GM19372 (cell line): ENCODE measurements around the gene FOXC1.

Experiments
- ATAC-seq: cut with Tn5 transposase; IDR thresholded peaks from one replicate; pipeline ENCODE4 v1.9.1; 2021; ENCODE audit warnings: mild to moderate bottlenecking, low read depth, moderate library complexity; ENCODE audit not compliant: unreplicated experiment

FOXC1 gene

GRCh38 chr6:1597121-1597744 is 12.5 kb upstream of the FOXC1 start:
- no peak for ATAC-seq

- no peak for ATAC-seq
Observed at GRCh38 chr6:1597924-1598323, 11.8 kb upstream of the FOXC1 start.

DNA sequence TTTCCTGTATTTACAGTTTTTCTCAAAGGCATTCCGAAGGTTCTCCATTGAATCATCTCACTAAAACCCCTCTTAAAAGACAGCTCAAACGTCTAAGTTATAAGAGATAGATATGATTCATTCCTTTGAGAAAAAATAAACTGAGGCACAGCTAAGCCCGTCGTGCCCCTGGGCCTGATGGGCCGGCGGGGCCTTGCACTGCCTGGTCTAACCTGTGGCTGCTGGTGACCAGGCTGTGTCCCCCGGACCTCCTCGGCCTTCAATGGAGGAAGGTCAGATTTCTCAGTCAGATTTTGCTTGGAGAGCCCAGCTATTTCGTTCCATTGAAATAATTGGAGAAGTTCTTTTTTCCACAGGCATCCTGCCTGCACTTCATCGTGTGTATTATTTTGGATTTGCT is 11.3 kb upstream of the FOXC1 start:
- no peak for ATAC-seq

GRCh38 chr6:1598886-1599285 is 10.8 kb upstream of the FOXC1 start:
- ATAC-seq = no peak

DNA sequence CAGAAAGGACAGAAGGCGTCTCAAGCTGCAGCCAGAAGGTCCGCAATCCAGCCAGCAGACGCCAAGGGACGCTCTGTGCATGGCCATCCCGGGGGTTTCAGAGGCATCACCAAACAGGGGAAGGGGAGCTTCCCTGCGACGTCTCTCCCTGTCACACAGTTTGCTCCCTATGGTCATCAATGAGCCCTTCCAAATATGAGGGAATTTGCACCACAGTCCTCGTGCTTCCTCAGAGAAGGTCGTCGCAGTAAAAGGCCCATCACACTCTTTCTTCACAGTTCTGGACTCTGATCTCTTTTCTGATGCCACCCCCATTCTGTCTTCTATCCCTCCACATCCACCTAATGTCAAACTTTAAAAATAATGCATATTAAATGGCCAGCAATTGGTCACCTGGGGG is 10.2 kb upstream of the FOXC1 start:
- no peak for ATAC-seq

GRCh38 chr6:1600063-1600763 is 9.5 kb upstream of the FOXC1 start:
- ATAC-seq = no peak

GRCh38 chr6:1600764-1601157 is 9.0 kb upstream of the FOXC1 start:
- ATAC-seq = no peak

GRCh38 chr6:1601158-1602048 is 8.3 kb upstream of the FOXC1 start:
- no peak for ATAC-seq

DNA sequence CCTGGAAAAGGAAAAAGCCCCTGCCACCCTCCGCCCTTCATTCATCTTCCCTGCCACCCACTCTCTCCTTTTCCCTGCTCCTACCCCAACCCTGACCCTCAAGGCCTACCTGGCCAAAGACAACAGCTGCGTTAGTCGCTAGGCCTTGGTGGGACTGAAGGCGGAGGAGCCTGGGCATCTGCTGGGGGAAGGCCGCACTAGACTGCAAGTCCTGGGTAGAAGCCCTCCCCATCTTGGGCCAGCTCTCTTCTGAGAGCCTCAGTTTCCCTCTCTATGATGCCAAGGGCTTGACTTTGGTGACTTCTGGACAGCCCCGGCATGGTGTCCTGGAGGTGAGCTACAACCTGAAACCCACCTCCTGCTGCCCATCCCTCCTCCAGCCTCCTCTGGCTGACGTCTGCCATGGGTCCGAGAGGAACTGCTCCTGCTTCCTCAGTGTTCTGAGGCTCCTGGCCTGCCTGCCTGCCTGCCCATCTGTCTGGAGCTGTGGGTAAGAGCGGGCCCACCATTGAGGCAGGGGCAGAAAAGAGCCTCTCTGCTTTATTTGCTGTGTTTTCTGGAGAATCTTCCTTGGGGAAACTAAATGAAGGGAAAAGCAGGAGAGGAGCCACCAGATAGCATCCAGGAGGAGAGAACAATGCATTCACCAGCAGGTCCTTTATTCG is 7.5 kb upstream of the FOXC1 start:
- ATAC-seq = no peak

DNA sequence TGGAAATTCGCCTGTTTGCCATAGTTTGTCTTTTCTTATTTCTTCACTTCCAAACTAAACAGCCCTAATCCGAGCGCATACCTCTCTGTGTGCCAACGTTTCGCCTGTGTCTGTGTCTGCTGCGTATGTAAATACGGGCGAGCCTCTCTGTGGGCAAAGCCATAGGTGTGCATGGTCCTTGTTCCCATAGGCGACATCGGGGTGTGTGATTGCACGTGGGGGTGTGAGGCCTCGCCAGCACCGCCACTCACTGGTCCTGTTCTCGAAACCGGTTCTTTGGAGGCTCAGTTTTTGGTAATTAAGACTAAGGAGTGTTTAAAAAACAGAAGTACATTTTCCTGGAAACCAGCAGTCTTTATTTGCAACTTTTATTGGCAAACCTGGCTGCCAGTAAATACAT is 6.0 kb upstream of the FOXC1 start:
- ATAC-seq = no peak

DNA sequence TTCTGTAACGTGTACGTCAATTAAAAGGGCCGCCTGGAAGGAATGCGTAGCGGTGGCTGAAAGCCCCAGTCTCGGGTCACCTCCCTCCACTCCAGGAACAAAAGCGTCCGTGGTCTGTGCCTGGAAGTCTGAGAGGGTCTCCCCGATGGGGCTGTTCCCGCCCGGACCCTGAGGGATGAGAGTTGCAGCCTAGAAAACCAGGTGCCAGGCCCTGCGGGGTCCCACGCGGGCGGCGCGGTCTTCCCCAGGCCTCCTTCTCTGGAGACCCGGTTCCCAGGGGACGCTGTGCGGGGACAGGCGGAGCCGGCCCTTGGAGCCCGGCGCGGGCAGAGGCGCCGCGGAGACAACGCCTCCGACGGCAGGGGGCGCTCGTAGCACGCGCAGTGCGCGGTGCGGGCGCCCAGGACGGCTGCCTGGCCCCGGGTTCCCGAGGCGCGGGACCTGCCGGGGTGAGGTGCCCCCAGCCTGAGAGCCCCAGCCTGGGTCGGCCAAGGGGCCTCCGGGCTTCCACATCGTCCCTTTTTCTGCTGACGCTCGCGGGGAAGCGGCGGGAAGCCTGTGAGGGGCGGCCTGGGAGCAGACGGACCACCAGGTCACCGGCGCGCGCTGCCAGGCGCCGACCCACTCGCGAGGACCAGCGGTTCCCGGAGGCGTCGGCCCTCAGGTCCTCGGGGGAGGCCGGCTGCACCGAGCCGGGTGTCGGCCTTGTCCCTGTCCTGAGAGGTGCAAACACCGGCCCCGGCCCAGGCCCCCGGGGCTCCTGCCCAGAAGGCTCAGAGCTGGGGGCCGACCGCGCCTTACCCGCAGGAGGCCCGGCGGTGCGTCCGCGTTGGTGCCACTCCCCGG is 5.3 kb upstream of the FOXC1 start:
- no peak for ATAC-seq

- ATAC-seq = no peak
Observed at GRCh38 chr6:1605004-1605892, 4.5 kb upstream of the FOXC1 start.

GRCh38 chr6:1605893-1606779 is 3.6 kb upstream of the FOXC1 start:
- no peak for ATAC-seq

- no peak for ATAC-seq
Observed at GRCh38 chr6:1606780-1607515, 2.8 kb upstream of the FOXC1 start.

- ATAC-seq = no peak
Observed at GRCh38 chr6:1607516-1608221, 2.0 kb upstream of the FOXC1 start.

DNA sequence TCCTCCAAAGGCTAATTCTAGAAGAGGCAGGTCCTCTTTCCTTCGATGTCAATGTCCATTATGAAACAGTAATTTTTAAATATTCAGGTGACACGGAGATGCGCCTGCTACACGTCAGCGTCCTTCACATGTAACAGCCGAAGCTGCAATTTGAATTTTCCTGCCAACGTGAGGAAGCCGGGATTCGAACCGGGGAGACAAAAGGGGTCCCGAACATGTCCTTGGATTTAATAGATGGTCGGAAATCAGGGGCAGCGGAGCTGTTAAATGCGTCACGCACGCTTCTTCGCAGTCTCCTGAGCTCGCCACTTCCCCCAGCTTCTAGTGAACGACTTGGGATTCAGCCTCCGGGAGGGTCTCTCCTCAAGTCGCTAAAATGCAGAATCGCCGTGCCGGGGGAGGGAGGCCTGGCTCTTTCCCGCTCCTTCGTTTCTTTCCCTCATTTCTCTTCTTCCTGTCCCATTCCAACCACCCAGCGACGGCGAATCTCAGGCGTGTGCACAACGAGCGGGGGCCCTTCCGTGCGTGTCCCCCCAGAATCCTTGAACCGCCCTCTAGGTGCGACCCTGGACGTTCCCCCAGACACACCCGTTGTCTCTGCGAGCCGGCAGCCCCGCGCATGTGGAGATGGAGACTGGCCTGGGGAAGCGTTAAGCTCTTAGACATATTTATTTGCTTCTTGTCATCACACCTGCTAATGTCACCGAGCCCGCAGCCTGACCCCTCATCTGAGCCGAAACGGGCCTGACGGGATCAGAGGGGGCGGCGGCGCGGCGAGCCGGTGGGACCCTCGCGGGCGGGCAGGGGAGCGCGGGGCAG is 1.3 kb upstream of the FOXC1 start:
- no peak for ATAC-seq
